Kidney epithelial cell (primary cell): Measurements from ENCODE around the gene CACNB4. TPM values are rescaled to one million over a fixed set of nuclear protein-coding genes. Genes with fewer than 3 reads are reported as not detected.

Experiments
- DNase-seq: peaks from one replicate; pipeline ENCODE4 v3.0.0-alpha.2; 2010; ENCODE audit warnings: low read depth
- H3K27me3 ChIP-seq: 2 replicates; pipeline ENCODE4 v1.6.0; 2011; ENCODE audit warnings: low read length; ENCODE audit not compliant: control insufficient read depth, insufficient read depth
- H3K36me3 ChIP-seq: 2 replicates; pipeline ENCODE4 v1.5.1; 2011; ENCODE audit warnings: low read length; ENCODE audit not compliant: control insufficient read depth, insufficient read depth
- H3K4me3 ChIP-seq: 2 replicates; pipeline ENCODE4 v1.5.1; 2011; ENCODE audit warnings: low read depth, mild to moderate bottlenecking, control low read depth, low read length
- total RNA-seq: library from RNA; depleted of rRNA; stranded (reverse); fragments of >200 nt; gene quantifications from 2 replicates; pipeline ENCODE4 v1.2.3, GENCODE V29; 2015
- TF ChIP-seq, protein P1 (sequence below): IDR thresholded peaks from 2 replicates; pipeline ENCODE4 v1.5.1; 2011; ENCODE audit warnings: mild to moderate bottlenecking, moderate library complexity, low read length, control low read depth, inconsistent platforms; ENCODE audit not compliant: insufficient read depth, poor library complexity, severe bottlenecking

Gene CACNB4
- total RNA-seq, result 0.79 and 1.3 TPM in 2 replicates

GRCh38 chr2:152098496-152099366, at the start of gene CACNB4:
Gene CACNB4 (minus strand): TSS chr2:152099044.
- TF ChIP-seq, protein P1, sequence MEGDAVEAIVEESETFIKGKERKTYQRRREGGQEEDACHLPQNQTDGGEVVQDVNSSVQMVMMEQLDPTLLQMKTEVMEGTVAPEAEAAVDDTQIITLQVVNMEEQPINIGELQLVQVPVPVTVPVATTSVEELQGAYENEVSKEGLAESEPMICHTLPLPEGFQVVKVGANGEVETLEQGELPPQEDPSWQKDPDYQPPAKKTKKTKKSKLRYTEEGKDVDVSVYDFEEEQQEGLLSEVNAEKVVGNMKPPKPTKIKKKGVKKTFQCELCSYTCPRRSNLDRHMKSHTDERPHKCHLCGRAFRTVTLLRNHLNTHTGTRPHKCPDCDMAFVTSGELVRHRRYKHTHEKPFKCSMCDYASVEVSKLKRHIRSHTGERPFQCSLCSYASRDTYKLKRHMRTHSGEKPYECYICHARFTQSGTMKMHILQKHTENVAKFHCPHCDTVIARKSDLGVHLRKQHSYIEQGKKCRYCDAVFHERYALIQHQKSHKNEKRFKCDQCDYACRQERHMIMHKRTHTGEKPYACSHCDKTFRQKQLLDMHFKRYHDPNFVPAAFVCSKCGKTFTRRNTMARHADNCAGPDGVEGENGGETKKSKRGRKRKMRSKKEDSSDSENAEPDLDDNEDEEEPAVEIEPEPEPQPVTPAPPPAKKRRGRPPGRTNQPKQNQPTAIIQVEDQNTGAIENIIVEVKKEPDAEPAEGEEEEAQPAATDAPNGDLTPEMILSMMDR, result no peak
- no peak for DNase-seq
- H3K27me3 ChIP-seq, result peaks cover 20% of the 10 kb centered on the region
- H3K36me3 ChIP-seq, result no peaks in the 10 kb centered on the region
- peak within 1 kb of the TSS; percentile 53 for H3K4me3 ChIP-seq

- Histone ChIP-seq H3K4me3 (no peak overlapping the region), H3K36me3 (no peaks in the 10 kb centered on the region), H3K27me3 (no peaks in the 10 kb centered on the region)
- TF ChIP-seq, protein P1, result no peak
- DNase-seq, result no peak
Measured at GRCh38 chr2:152134488-152135280, 35.8 kb upstream of the CACNB4 start.

GRCh38 chr2:152132306-152132705, 33.5 kb upstream of the CACNB4 start:
- Histone ChIP-seq H3K27me3 (no peaks in the 10 kb centered on the region), H3K36me3 (no peaks in the 10 kb centered on the region), H3K4me3 (no peak overlapping the region)
- DNase-seq, result no peak
- TF ChIP-seq, protein P1, result no peak

DNA sequence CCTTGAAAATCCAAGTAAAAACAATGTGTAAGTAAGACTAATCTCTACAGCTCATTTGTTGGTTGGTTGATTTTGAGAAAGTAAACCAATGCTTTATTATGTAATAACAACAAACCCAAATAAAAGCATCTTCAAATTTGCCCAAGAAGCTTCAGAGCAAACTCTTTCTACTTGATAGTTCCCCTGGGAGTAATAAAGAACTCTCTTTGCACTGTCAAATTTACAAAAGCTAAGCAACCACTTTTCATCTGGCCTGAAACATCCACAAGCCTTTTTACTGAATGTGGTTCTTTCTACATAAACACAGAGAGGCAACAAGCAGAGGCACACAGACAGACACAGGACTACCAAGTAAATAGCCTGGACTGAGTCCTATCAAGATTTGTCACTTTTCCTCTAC, 28.8 kb upstream of the CACNB4 start:
- TF ChIP-seq, protein P1, result no peak
- DNase-seq, result no peak
- Histone ChIP-seq H3K36me3 (no peaks in the 10 kb centered on the region), H3K27me3 (no peaks in the 10 kb centered on the region), H3K4me3 (no peak overlapping the region)

DNA sequence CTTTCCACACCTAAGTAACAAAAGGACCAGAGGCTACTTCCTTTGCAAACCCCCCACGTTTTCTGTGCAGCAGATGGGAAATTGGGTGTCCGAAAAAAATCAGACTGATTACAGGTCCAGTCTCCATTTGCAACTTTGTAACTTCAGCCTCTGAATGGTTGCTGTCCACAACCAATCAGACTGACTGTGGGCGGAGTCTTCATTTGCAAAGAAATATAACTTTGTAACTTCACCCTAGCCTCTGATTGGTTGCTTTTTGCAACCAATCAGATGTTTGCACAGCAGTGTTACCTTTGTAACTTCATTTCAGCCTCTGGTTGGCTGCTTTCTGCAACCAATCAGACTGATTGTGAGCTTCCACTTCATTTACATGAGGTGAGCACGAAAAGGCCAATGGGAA, 27.8 kb upstream of the CACNB4 start:
- Histone ChIP-seq H3K4me3 (no peak overlapping the region), H3K36me3 (no peaks in the 10 kb centered on the region), H3K27me3 (no peaks in the 10 kb centered on the region)
- TF ChIP-seq, protein P1, result no peak
- DNase-seq, result no peak
